GM19397 (cell line): ENCODE results near the gene RNF157.
"Not testable (repeated sequence)": the region's sequence is repeated elsewhere in the genome, so short reads cannot be mapped to it uniquely, and the experiment has no call there.

Experiments
- ATAC-seq: cut with Tn5 transposase; IDR thresholded peaks from one replicate; pipeline ENCODE4 v1.9.1; 2021; ENCODE audit warnings: mild to moderate bottlenecking, moderate library complexity; ENCODE audit not compliant: unreplicated experiment

Gene RNF157

GRCh38 chr17:76195281-76196096 is 44.8 kb downstream of the RNF157 start:
- ATAC-seq, result no peak

- ATAC-seq, result no peak
These were observed 46.7 kb downstream of the RNF157 start for GRCh38 chr17:76193591-76193990.

- peak; percentile 52 for ATAC-seq
These were observed 48.4 kb downstream of the RNF157 start for GRCh38 chr17:76191896-76192295.

GRCh38 chr17:76189741-76190140 is 50.6 kb downstream of the RNF157 start:
- ATAC-seq, result no peak

- no peak for ATAC-seq
These were observed 51.0 kb downstream of the RNF157 start for GRCh38 chr17:76189247-76189646.

- no peak for ATAC-seq
These were observed 51.9 kb downstream of the RNF157 start for GRCh38 chr17:76188213-76189016.

- ATAC-seq, result not testable (repeated sequence)
These were observed 53.5 kb downstream of the RNF157 start for GRCh38 chr17:76186774-76187173.

- no peak for ATAC-seq
These were observed 56.0 kb downstream of the RNF157 start for GRCh38 chr17:76184290-76184689.

GRCh38 chr17:76182016-76182764 is 58.1 kb downstream of the RNF157 start:
- ATAC-seq, result no peak

GRCh38 chr17:76179496-76180467 is 60.5 kb downstream of the RNF157 start:
- no peak for ATAC-seq

GRCh38 chr17:76178124-76178523 is 62.2 kb downstream of the RNF157 start:
- ATAC-seq, result no peak

- ATAC-seq, result no peak
These were observed 63.4 kb downstream of the RNF157 start for GRCh38 chr17:76176701-76177574.

- no peak for ATAC-seq
These were observed 66.3 kb downstream of the RNF157 start for GRCh38 chr17:76174037-76174436.

- no peak for ATAC-seq
These were observed 66.8 kb downstream of the RNF157 start for GRCh38 chr17:76173474-76173873.

GRCh38 chr17:76171706-76172105 is 68.6 kb downstream of the RNF157 start:
- ATAC-seq, result no peak

GRCh38 chr17:76170114-76170513 is 70.2 kb downstream of the RNF157 start:
- no peak for ATAC-seq

- ATAC-seq, result no peak
These were observed 73.4 kb downstream of the RNF157 start for GRCh38 chr17:76166906-76167305.

- ATAC-seq, result no peak
These were observed 74.1 kb downstream of the RNF157 start for GRCh38 chr17:76166168-76166567.

GRCh38 chr17:76164331-76164730 is 76.0 kb downstream of the RNF157 start:
- no peak for ATAC-seq
